ENCODE measurements around the gene ARSB.
A peak's percentile ranks its signal among the peaks of the same experiment; 100 is the strongest.

The ARSB gene

GRCh38 chr5:78974601-78975000 is 10.5 kb downstream of the ARSB start:
- Histone ChIP-seq H3K9ac (ENCODE audit: low read length) (no peak overlapping the region), H3K4me2 (ENCODE audit: low read length) (no peak overlapping the region), H3K9me3 (ENCODE audit: insufficient read depth, low read depth, low read length) (no peaks in the 10 kb centered on the region), H3K4me3 (ENCODE audit: low read depth, low read length) (no peak overlapping the region), H2BK12ac (ENCODE audit: low read length) (no peak overlapping the region), H3K14ac (ENCODE audit: low read length) (peak overlapping the region; percentile 9), H3K36me3 (ENCODE audit: control insufficient read depth in 1 of 2, insufficient read depth in 2 of 2, low read length in 2 of 2) (no peaks in the 10 kb centered on the region), H2AK5ac (ENCODE audit: low read length) (no peak overlapping the region), H3K23ac (ENCODE audit: low read length) (no peak overlapping the region), H2AFZ (ENCODE audit: insufficient read depth, low read length, poor library complexity) (no peak overlapping the region), H4K8ac (ENCODE audit: low read depth, low read length) (no peak overlapping the region), H4K12ac (ENCODE audit: low read depth, low read length) (no peak overlapping the region), H3K79me2 (ENCODE audit: control insufficient read depth, insufficient read depth, low read length, poor library complexity) (no peaks in the 10 kb centered on the region), H4K91ac (ENCODE audit: low read depth, low read length) (no peak overlapping the region), H3K4ac (ENCODE audit: low read depth, low read length) (no peak overlapping the region), H3K27me3 (ENCODE audit: insufficient read depth, low read length) (no peaks in the 10 kb centered on the region), H2BK5ac (ENCODE audit: low read depth, low read length, poor library complexity) (no peak overlapping the region), H2BK120ac (ENCODE audit: insufficient read depth, low read length, poor library complexity) (peak overlapping the region; percentile 10), H3K18ac (ENCODE audit: low read length) (peak overlapping the region; percentile 49), H3K79me1 (ENCODE audit: low read length) (no peaks in the 10 kb centered on the region), H3K27ac (ENCODE audit: low read depth, low read length) (no peak overlapping the region), H3K4me1 (ENCODE audit: control insufficient read depth in 1 of 2, insufficient read depth in 2 of 2, low read length in 2 of 2) (no peaks in the 10 kb centered on the region)
- WGBS (ENCODE audit: extremely low coverage, insufficient coverage, insufficient read length) = no CpG with 5 or more reads among the region's 2 CpGs
- DNase-seq = no peak

- H3K27ac ChIP-seq (ENCODE audit: low read depth, low read length) = no peak overlapping the region
- no peak overlapping the region for H3K14ac ChIP-seq (ENCODE audit: low read length)
- WGBS (ENCODE audit: extremely low coverage, insufficient coverage, insufficient read length) = no CpG with 5 or more reads among the region's 5 CpGs
- H3K18ac ChIP-seq (ENCODE audit: low read length) = no peak overlapping the region
- no peak overlapping the region for H2BK120ac ChIP-seq (ENCODE audit: insufficient read depth, low read length, poor library complexity)
- no peak overlapping the region for H4K12ac ChIP-seq (ENCODE audit: low read depth, low read length)
- H3K9ac ChIP-seq (ENCODE audit: low read length) = no peak overlapping the region
- no peaks in the 10 kb centered on the region for H3K79me2 ChIP-seq (ENCODE audit: control insufficient read depth, insufficient read depth, low read length, poor library complexity)
- H2AK5ac ChIP-seq (ENCODE audit: low read length) = no peak overlapping the region
- DNase-seq = no peak
- H3K4me1 ChIP-seq (ENCODE audit: control insufficient read depth in 1 of 2, insufficient read depth in 2 of 2, low read length in 2 of 2) = no peaks in the 10 kb centered on the region
- no peak overlapping the region for H3K4me2 ChIP-seq (ENCODE audit: low read length)
- no peak overlapping the region for H3K4me3 ChIP-seq (ENCODE audit: low read depth, low read length)
- no peak overlapping the region for H2BK12ac ChIP-seq (ENCODE audit: low read length)
- H3K79me1 ChIP-seq (ENCODE audit: low read length) = no peaks in the 10 kb centered on the region
- no peak overlapping the region for H3K23ac ChIP-seq (ENCODE audit: low read length)
- no peak overlapping the region for H4K8ac ChIP-seq (ENCODE audit: low read depth, low read length)
- no peak overlapping the region for H2AFZ ChIP-seq (ENCODE audit: insufficient read depth, low read length, poor library complexity)
- no peak overlapping the region for H4K91ac ChIP-seq (ENCODE audit: low read depth, low read length)
- H3K9me3 ChIP-seq (ENCODE audit: insufficient read depth, low read depth, low read length) = no peaks in the 10 kb centered on the region
- H3K4ac ChIP-seq (ENCODE audit: low read depth, low read length) = no peak overlapping the region
- H2BK5ac ChIP-seq (ENCODE audit: low read depth, low read length, poor library complexity) = no peak overlapping the region
- no peaks in the 10 kb centered on the region for H3K27me3 ChIP-seq (ENCODE audit: insufficient read depth, low read length)
- no peaks in the 10 kb centered on the region for H3K36me3 ChIP-seq (ENCODE audit: control insufficient read depth in 1 of 2, insufficient read depth in 2 of 2, low read length in 2 of 2)
Measured at GRCh38 chr5:78974011-78974410, 11.1 kb downstream of the ARSB start.

- no peak overlapping the region for H3K4me2 ChIP-seq (ENCODE audit: low read length)
- no peak overlapping the region for H3K18ac ChIP-seq (ENCODE audit: low read length)
- no peak overlapping the region for H3K4me3 ChIP-seq (ENCODE audit: low read depth, low read length)
- no peak overlapping the region for H2BK120ac ChIP-seq (ENCODE audit: insufficient read depth, low read length, poor library complexity)
- no peak overlapping the region for H4K8ac ChIP-seq (ENCODE audit: low read depth, low read length)
- H2AK5ac ChIP-seq (ENCODE audit: low read length) = no peak overlapping the region
- H3K27me3 ChIP-seq (ENCODE audit: insufficient read depth, low read length) = no peaks in the 10 kb centered on the region
- no peak overlapping the region for H3K14ac ChIP-seq (ENCODE audit: low read length)
- no peak overlapping the region for H3K9ac ChIP-seq (ENCODE audit: low read length)
- no peak overlapping the region for H4K12ac ChIP-seq (ENCODE audit: low read depth, low read length)
- H4K91ac ChIP-seq (ENCODE audit: low read depth, low read length) = no peak overlapping the region
- H2BK5ac ChIP-seq (ENCODE audit: low read depth, low read length, poor library complexity) = no peak overlapping the region
- DNase-seq = no peak
- no peaks in the 10 kb centered on the region for H3K36me3 ChIP-seq (ENCODE audit: control insufficient read depth in 1 of 2, insufficient read depth in 2 of 2, low read length in 2 of 2)
- no peaks in the 10 kb centered on the region for H3K9me3 ChIP-seq (ENCODE audit: insufficient read depth, low read depth, low read length)
- H3K79me1 ChIP-seq (ENCODE audit: low read length) = no peaks in the 10 kb centered on the region
- no peak overlapping the region for H3K23ac ChIP-seq (ENCODE audit: low read length)
- H3K27ac ChIP-seq (ENCODE audit: low read depth, low read length) = no peak overlapping the region
- no peaks in the 10 kb centered on the region for H3K79me2 ChIP-seq (ENCODE audit: control insufficient read depth, insufficient read depth, low read length, poor library complexity)
- H2BK12ac ChIP-seq (ENCODE audit: low read length) = no peak overlapping the region
- H2AFZ ChIP-seq (ENCODE audit: insufficient read depth, low read length, poor library complexity) = no peak overlapping the region
- H3K4me1 ChIP-seq (ENCODE audit: control insufficient read depth in 1 of 2, insufficient read depth in 2 of 2, low read length in 2 of 2) = no peaks in the 10 kb centered on the region
- no peak overlapping the region for H3K4ac ChIP-seq (ENCODE audit: low read depth, low read length)
- WGBS (ENCODE audit: extremely low coverage, insufficient coverage, insufficient read length) = no CpG with 5 or more reads among the region's 7 CpGs
Measured at GRCh38 chr5:78972654-78973428, 12.3 kb downstream of the ARSB start.

GRCh38 chr5:78971998-78972397 is 13.1 kb downstream of the ARSB start:
- Histone ChIP-seq H2AFZ (ENCODE audit: insufficient read depth, low read length, poor library complexity) (no peak overlapping the region), H4K91ac (ENCODE audit: low read depth, low read length) (no peak overlapping the region), H4K8ac (ENCODE audit: low read depth, low read length) (no peak overlapping the region), H3K27me3 (ENCODE audit: insufficient read depth, low read length) (no peaks in the 10 kb centered on the region), H2BK120ac (ENCODE audit: insufficient read depth, low read length, poor library complexity) (no peak overlapping the region), H3K4me1 (ENCODE audit: control insufficient read depth in 1 of 2, insufficient read depth in 2 of 2, low read length in 2 of 2) (no peaks in the 10 kb centered on the region), H3K27ac (ENCODE audit: low read depth, low read length) (no peak overlapping the region), H2BK12ac (ENCODE audit: low read length) (no peak overlapping the region), H3K23ac (ENCODE audit: low read length) (no peak overlapping the region), H2BK5ac (ENCODE audit: low read depth, low read length, poor library complexity) (no peak overlapping the region), H3K18ac (ENCODE audit: low read length) (no peak overlapping the region), H3K4ac (ENCODE audit: low read depth, low read length) (no peak overlapping the region), H3K9me3 (ENCODE audit: insufficient read depth, low read depth, low read length) (no peaks in the 10 kb centered on the region), H3K79me1 (ENCODE audit: low read length) (no peaks in the 10 kb centered on the region), H3K79me2 (ENCODE audit: control insufficient read depth, insufficient read depth, low read length, poor library complexity) (no peaks in the 10 kb centered on the region), H3K14ac (ENCODE audit: low read length) (no peak overlapping the region), H3K36me3 (ENCODE audit: control insufficient read depth in 1 of 2, insufficient read depth in 2 of 2, low read length in 2 of 2) (no peaks in the 10 kb centered on the region), H2AK5ac (ENCODE audit: low read length) (no peak overlapping the region), H3K4me2 (ENCODE audit: low read length) (no peak overlapping the region), H3K9ac (ENCODE audit: low read length) (no peak overlapping the region), H3K4me3 (ENCODE audit: low read depth, low read length) (no peak overlapping the region), H4K12ac (ENCODE audit: low read depth, low read length) (no peak overlapping the region)
- no CpG with 5 or more reads among the region's 2 CpGs for WGBS (ENCODE audit: extremely low coverage, insufficient coverage, insufficient read length)
- no peak for DNase-seq

All from trophoblast cell (in vitro differentiated cells and primary cell).